Stimulated activated CD4-positive, alpha-beta T cell treated with anti-CD3 and anti-CD28 coated beads, Interleukin-15, amount 100 ng/mL, for 1 hour (primary cell): ENCODE results near the gene SOX13.
"Not testable (repeated sequence)": the region's sequence is repeated elsewhere in the genome, so short reads cannot be mapped to it uniquely, and the experiment has no call there.

Experiments used
- DNase-seq, 2 donors: peaks; one replicate each; pipeline ENCODE4 v3.0.0-alpha.2; 2020; ENCODE audit warnings: low read depth in 1 of 2, low spot score in 1 of 2

The SOX13 gene

GRCh38 chr1:204087181-204087892, 14.4 kb downstream of the SOX13 start:
- DNase-seq = no peak

DNA sequence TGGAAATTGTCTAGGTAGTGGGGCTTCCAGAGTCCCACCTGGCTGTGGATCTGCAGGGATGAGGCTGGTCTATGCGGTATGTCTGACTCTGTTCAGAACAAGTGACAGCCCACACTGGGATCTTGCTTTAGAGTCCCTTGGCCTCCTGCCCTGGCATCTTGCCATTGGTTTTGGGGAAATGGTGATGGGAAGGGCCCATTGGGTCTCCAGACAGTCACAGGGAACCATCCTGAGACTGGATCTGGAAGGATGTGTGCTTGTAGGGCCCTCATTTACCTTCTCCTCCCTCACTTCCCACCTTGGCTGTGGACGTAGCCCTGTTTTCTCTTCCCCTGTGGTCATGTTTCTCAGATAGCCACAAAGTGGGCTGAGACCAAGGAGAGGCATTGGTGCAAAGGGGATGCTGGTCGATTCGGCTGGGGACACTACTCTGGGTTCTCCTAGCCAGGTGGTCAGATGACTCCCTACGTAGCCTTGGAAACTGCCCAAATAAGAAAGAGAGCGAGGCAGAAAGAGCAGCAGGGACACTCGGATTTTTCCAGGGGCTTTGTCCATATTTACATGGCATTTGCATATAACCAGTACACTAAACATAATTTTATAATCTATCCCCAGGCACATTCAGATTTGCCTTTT, 15.1 kb downstream of the SOX13 start:
- no peak for DNase-seq

DNA sequence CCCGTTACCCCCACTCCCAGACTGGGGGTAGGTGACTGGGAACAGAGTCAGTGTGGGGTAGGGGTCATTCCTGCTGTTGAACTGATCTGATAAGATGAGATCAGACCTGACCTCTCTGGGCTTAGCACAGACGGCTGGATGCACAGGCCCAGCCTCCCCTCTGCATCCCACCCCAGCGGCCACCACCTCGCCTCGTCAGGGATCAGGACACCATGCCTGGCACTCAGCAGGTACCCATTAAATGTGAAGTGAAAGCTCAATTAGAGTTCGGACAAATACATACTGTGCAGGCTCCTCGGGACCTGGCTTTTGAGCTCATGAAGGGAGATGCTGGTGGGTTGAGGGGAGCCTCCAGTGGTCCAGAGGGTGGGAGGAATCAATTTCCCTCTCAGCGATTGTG, 15.7 kb downstream of the SOX13 start:
- DNase-seq = no peak

- no peak for DNase-seq
Measured at GRCh38 chr1:204089044-204089751, 16.3 kb downstream of the SOX13 start.

DNA sequence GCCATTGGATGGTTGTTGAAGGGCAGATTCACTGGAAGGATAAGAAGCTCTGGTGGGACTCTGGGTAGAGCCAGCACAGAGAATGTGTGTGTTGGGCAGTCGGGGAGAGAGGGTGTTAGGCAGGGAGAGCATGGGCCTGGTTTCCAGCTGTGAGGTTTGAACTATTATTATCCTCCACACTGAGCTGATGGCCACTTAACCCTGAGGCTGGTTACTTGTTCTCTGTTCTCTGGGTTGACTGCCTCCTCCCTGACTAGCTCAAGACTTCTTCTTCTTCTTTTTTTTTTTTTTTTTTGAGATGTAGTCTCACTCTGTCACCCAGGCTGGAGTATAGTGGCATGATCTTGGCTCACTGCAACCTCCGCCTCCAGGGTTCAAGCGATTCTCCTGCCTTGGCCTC, 17.2 kb downstream of the SOX13 start:
- not testable (repeated sequence) for DNase-seq

GRCh38 chr1:204091066-204091465, 18.2 kb downstream of the SOX13 start:
- DNase-seq = no peak

- no peak for DNase-seq
Measured at GRCh38 chr1:204091787-204092312, 18.9 kb downstream of the SOX13 start.

DNA sequence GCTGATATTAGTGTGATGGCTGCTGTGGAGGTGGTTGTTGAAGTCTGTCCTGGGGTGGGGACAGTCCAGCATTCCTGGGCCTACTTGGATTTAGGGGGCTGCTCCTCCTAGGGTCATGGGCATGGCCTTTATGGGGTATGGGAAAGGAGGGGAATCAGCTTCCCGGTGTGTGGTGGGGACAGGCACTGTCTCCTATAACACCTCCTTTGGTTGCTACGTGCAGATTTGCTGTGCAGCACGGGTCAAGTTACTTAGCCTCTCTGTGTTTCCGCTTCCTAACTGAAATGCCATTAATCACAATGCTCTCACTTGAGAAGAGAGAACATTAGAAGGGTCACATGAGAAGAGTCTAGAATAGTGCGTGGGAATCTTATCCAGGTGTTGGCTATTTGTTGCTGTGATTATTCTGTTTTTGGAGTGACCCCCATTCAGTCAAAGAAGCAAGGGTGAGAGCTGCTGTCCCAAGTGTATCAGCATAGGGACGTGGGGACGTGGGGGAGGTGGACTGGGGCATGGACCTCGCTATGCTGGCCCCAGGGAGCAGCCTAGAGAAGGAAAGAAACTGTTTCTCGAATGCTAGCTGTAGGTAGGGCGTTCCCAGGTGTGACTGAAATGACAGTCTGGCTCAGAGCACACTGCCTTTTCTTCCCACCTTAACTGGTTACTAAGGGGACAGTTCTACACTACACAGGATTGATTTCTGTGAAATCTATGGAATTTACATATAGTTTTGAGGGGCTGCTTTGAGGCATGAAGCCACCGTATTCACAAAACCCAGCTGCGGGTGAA, 19.9 kb downstream of the SOX13 start:
- no peak for DNase-seq

- no peak for DNase-seq
Measured at GRCh38 chr1:204093421-204093717, 20.5 kb downstream of the SOX13 start.

DNA sequence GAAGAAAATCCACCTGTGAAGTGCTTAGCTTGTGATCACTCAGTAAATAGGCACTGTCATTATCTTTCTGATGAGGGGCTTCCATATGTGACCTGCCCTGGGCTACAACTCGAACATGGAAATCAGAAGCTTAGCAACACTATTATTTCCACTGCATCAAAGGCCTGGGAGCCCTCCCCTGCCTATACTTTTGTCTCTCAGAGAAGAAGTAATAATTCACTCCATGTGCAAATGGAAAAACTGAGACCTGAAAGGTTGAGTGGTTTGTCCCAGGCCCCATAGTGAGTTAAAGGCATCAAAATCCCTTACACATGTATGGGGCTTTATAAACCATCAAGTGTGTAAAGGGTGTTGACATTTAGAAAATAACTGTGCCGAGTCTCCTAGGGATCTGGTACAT, 20.9 kb downstream of the SOX13 start:
- DNase-seq = no peak

- DNase-seq = no peak
Measured at GRCh38 chr1:204094313-204094729, 21.4 kb downstream of the SOX13 start.

GRCh38 chr1:204094856-204095634, 22.1 kb downstream of the SOX13 start:
- no peak for DNase-seq

DNA sequence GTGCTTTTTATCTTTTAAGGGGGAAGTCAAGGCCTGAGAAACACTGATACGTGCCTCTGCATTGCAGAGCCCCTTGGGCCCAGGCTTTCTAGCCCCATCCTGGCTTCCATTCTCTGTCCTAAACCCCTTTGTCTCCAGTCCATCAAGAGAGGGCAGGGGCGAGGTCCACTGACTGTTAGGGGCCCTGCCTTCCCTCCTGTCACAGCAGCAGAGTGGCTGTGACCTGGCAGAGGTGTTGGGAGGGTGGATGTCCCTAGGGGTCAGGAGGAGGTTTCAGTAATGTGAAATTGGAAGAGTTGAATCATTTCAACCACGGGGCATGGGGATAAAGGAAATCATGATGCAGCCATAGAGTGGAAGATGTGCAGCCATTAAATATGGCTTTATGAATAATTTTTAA, 24.0 kb downstream of the SOX13 start:
- DNase-seq = no peak

- DNase-seq = no peak
Measured at GRCh38 chr1:204098683-204099082, 25.8 kb downstream of the SOX13 start.

DNA sequence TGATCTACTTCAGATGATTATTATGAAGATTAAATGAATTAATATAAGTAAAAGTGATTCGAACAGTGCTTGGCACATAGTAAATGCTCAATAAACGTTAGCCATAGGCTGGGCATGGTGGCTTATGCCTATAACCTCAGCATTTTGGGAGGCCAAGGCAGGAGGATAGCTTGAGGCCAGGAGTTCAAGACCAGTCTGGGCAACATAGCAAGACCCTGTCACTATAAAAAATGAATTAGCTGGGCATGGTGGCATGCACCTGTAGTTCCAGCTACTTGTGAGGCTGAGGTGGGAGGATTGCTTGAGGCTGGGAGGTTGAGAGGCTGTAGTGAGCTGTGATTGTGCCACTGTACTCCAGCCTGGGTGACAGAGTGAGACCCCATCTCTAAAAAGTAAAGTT, 26.8 kb downstream of the SOX13 start:
- not testable (repeated sequence) for DNase-seq

DNA sequence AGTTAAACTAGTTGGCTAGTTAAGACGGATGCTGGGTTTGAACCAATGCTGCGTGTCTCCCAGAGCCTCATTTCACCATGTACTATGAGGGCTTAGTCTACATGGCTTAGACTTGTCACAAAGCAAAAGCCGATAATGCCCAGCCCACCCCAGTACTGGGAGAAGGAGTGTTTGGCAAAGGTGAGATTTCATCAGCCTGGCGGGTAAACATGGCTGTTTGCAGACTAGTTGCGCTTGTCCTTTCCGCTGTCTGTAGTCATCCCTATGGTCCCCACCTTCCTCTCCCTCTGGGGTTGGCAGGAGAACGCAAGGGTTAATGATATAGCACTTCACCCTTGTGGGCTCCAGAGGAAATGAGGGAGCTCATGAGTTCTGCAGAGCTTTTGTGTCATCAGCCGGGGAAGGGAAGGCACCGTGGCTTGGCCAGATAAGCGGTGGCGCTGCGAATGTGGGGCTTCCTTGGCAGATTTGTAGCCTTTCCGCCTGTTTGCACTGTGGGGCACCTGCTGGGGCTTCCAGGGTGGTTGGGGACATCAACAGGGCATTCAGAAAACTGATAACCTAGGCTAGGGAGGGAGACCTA, 29.2 kb downstream of the SOX13 start:
- DNase-seq = no peak

GRCh38 chr1:204102739-204103430, 30.0 kb downstream of the SOX13 start:
- DNase-seq = no peak

- DNase-seq = no peak
Measured at GRCh38 chr1:204103431-204103741, 30.5 kb downstream of the SOX13 start.

DNA sequence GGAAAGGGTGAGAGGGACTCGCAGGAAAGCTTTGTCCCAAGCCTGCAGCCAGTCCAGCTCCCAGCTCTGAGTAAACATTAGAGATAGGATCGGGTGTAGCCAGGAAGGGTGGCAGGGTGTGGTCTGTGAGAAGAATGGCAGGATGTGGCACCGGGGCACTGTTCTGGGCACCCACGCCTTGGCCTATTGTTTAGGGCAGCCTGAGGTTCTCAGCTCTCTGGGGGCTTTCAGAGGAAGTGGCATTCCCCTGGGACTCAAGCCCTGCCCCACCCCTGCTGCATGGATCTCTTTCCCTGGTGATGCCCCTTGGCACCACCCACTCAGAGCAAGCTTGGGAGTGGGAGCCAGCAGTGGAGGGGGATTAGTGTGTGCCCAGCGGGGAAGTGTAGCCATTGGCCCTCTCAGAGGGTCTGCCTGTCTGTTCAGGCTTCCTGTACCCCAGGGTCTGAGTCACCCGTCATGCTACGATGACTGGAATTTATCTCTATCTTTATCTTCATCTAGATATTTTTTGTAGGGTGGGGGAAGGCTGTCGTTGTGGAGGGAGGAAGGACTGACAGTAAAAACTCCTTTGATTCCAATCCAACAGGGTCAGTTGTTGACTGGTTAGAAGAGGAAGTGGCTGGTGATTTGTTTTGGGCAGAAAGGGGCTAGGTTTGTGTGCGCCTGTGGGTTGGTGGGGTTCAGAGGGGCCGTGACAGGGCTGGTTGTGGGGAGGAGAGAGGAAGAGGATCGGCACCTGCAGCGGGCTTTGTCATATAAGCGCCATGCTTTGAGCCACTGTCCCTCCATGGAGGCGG, 31.6 kb downstream of the SOX13 start:
- DNase-seq = no peak
